Testis (tissue), 3 donors: Measurements from ENCODE around the gene MYDGF. TPM values are rescaled to one million over a fixed set of nuclear protein-coding genes. Genes with fewer than 3 reads are reported as not detected.

Experiments
- DNase-seq: peaks from one replicate; pipeline ENCODE4 v3.0.0-alpha.2; 2019
- H3K27ac ChIP-seq, 2 donors: fragments of 200-600 bp; sonication (generic); one replicate each; pipeline ENCODE4 v1.5.1; 2019
- H3K27me3 ChIP-seq: fragments of 200-600 bp; sonication (generic); one replicate; pipeline ENCODE4 v1.5.1; 2019
- H3K36me3 ChIP-seq: fragments of 200-600 bp; sonication (generic); one replicate; pipeline ENCODE4 v1.5.1; 2017; ENCODE audit warnings: low read depth; ENCODE audit errors: missing control alignments
- H3K4me1 ChIP-seq: fragments of 200-600 bp; sonication (generic); one replicate; pipeline ENCODE4 v1.5.1; 2019
- H3K4me3 ChIP-seq, 2 donors: fragments of 200-600 bp; sonication (generic); one replicate each; pipeline ENCODE4 v1.5.1; 2017 to 2019
- H3K9me3 ChIP-seq: fragments of 200-600 bp; sonication (generic); one replicate; pipeline ENCODE4 v1.5.1; 2017
- POLR2A ChIP-seq: fragments of 450-650 bp; IDR thresholded peaks from one replicate; pipeline ENCODE4 v1.6.1; 2017; ENCODE audit warnings: antibody characterized with exemption, mild to moderate bottlenecking, moderate library complexity
- WGBS, 2 donors: methylation state at CpG; one replicate each; pipeline ENCODE4 v1.1.5; 2018; 5-methylcytosine and 5-hydroxymethylcytosine counted together
- intact Hi-C: fragments of 100-400 bp; cut with DNase I; formaldehyde crosslinking; loops from one replicate; pipeline ENCODE4 v1.15.1; 2023; ENCODE audit warnings: low total_unique reads
- polyA plus RNA-seq: library from polyadenylated mRNA; stranded (reverse); fragments of 350-450 nt; fragmentation: Illumina TruSeq; extraction: RNeasy Lipid Tissue Mini Kit (QIAGEN cat#74804); gene quantifications from one replicate; pipeline ENCODE4 v1.2.3, GENCODE V29; 2014; ENCODE audit warnings: low read depth, low replicate concordance; ENCODE audit not compliant: insufficient read depth
- total RNA-seq, 2 donors: library from RNA; depleted of rRNA; stranded (reverse); fragments of >200 nt; gene quantifications; one replicate each; pipeline ENCODE4 v1.2.3, GENCODE V29; 2016
- TF ChIP-seq, protein P1 (sequence below), 3 experiments: fragments of 450-650 bp in 2 of 3; fragments of 200-600 bp in 1 of 3; sonication (generic) in 1 of 3; IDR thresholded peaks; one replicate each; pipeline ENCODE4 v1.5.1; 2016 to 2019; ENCODE audit warnings: antibody characterized with exemption in 3 of 3, mild to moderate bottlenecking in 2 of 3, moderate library complexity in 1 of 3

MYDGF gene
- total and polyA plus RNA-seq, 3 donors from 2014 or later, result 51.6 to 87.0 (median 61.4) TPM

DNA sequence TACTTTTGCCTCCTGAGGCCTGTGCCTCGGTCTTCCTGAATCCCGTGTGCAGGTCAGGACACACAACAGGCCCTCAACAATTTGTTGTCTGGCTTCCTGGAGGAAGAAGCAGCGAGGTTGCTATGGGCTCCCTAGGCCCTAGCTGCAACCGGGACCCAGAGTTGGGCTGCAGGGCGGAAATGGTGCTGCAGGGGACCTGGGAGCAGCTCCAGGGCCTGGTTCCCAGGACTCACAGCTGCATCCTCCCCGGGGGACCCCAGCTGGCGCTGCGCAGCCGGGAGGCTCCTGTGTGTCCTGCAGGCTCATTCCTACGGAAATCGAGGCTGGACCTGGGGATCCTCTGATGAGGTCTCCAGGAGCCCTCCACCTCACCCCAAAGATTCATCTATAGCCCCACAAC lies 31.8 kb downstream of the MYDGF start:
- H3K36me3 ChIP-seq, result no peaks in the 10 kb centered on the region
- H3K27ac ChIP-seq, result peak overlapping the region in 1 of 2 donors; percentile 20
- WGBS, 2 donors, result 32 to 47% methylated on average over 4 to 11 of the region's 11 CpGs
- no peaks in the 10 kb centered on the region for H3K9me3 ChIP-seq
- no peaks in the 10 kb centered on the region for H3K27me3 ChIP-seq
- no peak for TF ChIP-seq POLR2A
- TF ChIP-seq, protein P1, sequence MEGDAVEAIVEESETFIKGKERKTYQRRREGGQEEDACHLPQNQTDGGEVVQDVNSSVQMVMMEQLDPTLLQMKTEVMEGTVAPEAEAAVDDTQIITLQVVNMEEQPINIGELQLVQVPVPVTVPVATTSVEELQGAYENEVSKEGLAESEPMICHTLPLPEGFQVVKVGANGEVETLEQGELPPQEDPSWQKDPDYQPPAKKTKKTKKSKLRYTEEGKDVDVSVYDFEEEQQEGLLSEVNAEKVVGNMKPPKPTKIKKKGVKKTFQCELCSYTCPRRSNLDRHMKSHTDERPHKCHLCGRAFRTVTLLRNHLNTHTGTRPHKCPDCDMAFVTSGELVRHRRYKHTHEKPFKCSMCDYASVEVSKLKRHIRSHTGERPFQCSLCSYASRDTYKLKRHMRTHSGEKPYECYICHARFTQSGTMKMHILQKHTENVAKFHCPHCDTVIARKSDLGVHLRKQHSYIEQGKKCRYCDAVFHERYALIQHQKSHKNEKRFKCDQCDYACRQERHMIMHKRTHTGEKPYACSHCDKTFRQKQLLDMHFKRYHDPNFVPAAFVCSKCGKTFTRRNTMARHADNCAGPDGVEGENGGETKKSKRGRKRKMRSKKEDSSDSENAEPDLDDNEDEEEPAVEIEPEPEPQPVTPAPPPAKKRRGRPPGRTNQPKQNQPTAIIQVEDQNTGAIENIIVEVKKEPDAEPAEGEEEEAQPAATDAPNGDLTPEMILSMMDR (IDR thresholded peaks at IDR 0.05), result no peak
- no peak for DNase-seq
- H3K4me1 ChIP-seq, result peaks cover 13% of the 10 kb centered on the region
- no peak overlapping the region for H3K4me3 ChIP-seq
- intact Hi-C loops, result loop anchor here (5.0 kb wide), 1 partner anchor 61 kb away; no protein-coding TSS in a partner anchor

DNA sequence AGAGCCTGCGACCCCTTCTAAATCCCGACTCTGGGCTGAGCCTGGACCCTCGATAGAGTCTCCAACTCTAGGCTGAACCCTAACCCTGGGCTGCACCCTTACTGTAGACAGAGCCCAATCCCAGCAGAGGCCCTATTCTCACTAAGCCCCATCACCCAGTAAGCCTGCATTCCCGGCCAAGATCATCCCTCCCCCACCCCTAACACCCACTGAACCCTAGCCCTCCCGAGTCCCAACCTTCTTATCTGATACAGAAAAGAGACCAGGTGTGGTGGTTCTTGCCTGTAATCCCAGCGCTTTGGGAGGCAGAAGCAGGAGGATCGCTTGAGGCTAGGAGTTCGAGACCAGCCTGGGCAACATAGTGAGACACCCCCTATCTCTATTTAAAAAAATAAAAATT lies 33.4 kb downstream of the MYDGF start:
- Histone ChIP-seq H3K9me3 (no peaks in the 10 kb centered on the region), H3K27ac (no peak overlapping the region), H3K27me3 (no peaks in the 10 kb centered on the region), H3K4me1 (peaks cover 13% of the 10 kb centered on the region), H3K36me3 (no peaks in the 10 kb centered on the region), H3K4me3 (no peak overlapping the region)
- TF ChIP-seq, protein P1 (IDR thresholded peaks at IDR 0.05), result no peak
- TF ChIP-seq POLR2A, result no peak
- DNase-seq, result no peak
- WGBS, 2 donors, result 53 to 58% methylated on average over 7 to 8 of the region's 8 CpGs
- intact Hi-C loops, result loop anchor here (5.0 kb wide), 1 partner anchor 59 kb away; no protein-coding TSS in a partner anchor

- peak overlapping the region; percentile 29 to 36 for H3K4me3 ChIP-seq
- intact Hi-C loops, result loop anchor here (5.0 kb wide), 1 partner anchor 59 kb away; no protein-coding TSS in a partner anchor
- no peaks in the 10 kb centered on the region for H3K9me3 ChIP-seq
- no peaks in the 10 kb centered on the region for H3K36me3 ChIP-seq
- WGBS, 2 donors, result 0 to 2% methylated on average over 9 to 31 of the region's 43 CpGs
- H3K27ac ChIP-seq, result no peak overlapping the region
- no peaks in the 10 kb centered on the region for H3K27me3 ChIP-seq
- TF ChIP-seq, protein P1 (IDR thresholded peaks at IDR 0.05), result peak; percentile 64 to 99 (median 82)
- no peak for TF ChIP-seq POLR2A
- peaks cover 13% of the 10 kb centered on the region for H3K4me1 ChIP-seq
- DNase-seq, result peak; percentile 64
Observed at GRCh38 chr19:4636151-4636717, 33.9 kb downstream of the MYDGF start.

- Histone ChIP-seq H3K27ac (no peak overlapping the region), H3K27me3 (no peaks in the 10 kb centered on the region), H3K36me3 (no peaks in the 10 kb centered on the region), H3K4me3 (peak overlapping the region; percentile 29 to 36), H3K9me3 (no peaks in the 10 kb centered on the region), H3K4me1 (peaks cover 13% of the 10 kb centered on the region)
- intact Hi-C loops, result loop anchor here (5.0 kb wide), 1 partner anchor 58 kb away; no protein-coding TSS in a partner anchor
- WGBS, 2 donors, result 0 to 22% methylated on average over 3 to 13 of the region's 13 CpGs
- no peak for DNase-seq
- TF ChIP-seq, protein P1 (IDR thresholded peaks at IDR 0.05), result no peak
- TF ChIP-seq POLR2A, result no peak
Observed at GRCh38 chr19:4635754-4636116, 34.4 kb downstream of the MYDGF start.
